B cell (primary cell): ENCODE results near the gene CALY. TPM values are rescaled to one million over a fixed set of nuclear protein-coding genes. Genes with fewer than 3 reads are reported as not detected.

Experiments
- ATAC-seq: fragments of 200-7000 bp; cut with Tn5 transposase; one replicate; pipeline ENCODE4 v1.10.0; 2021; ENCODE audit warnings: low read depth, mild to moderate bottlenecking, moderate number of reproducible peaks, moderate library complexity
- CTCF ChIA-PET: fragments of 350-600 bp; sonication (Branson Sonifier 250); formaldehyde crosslinking; loops from one replicate; lab custom pipeline; 2021; ENCODE audit warnings: antibody characterized with exemption, inconsistent platforms; lab: Charles Lee
- POLR2A ChIA-PET: fragments of 350-600 bp; sonication (Branson Sonifier 250); formaldehyde crosslinking; loops from one replicate; lab custom pipeline; 2021; ENCODE audit warnings: antibody characterized with exemption; lab: Charles Lee
- DNase-seq: peaks from one replicate; pipeline ENCODE4 v3.0.0; 2013
- H2AFZ ChIP-seq: 2 replicates; pipeline ENCODE4 v1.6.1; 2012; ENCODE audit warnings: mild to moderate bottlenecking, low read depth, low read length; ENCODE audit not compliant: insufficient read depth, poor library complexity, severe bottlenecking
- H3K27ac ChIP-seq, 2 donors: 1 replicate in 1 of 2; 2 replicates in 1 of 2; pipeline ENCODE4 v1.5.1; 2012 to 2013; ENCODE audit warnings: low read length in 2 of 2, mild to moderate bottlenecking in 2 of 2, moderate library complexity in 1 of 2
- H3K27me3 ChIP-seq, 4 experiments: fragments of 200-600 bp in 1 of 4; sonication (generic) in 1 of 4; replicated peaks in 1 of 4; 1 replicate in 2 of 4; 2 replicates in 2 of 4; pipeline versions ENCODE4 v1.6.1 to v1.7.0; 2013 to 2016; ENCODE audit warnings: low read length in 3 of 4, mild to moderate bottlenecking in 2 of 4, mixed read lengths in 1 of 4, moderate library complexity in 1 of 4; ENCODE audit not compliant: insufficient read depth in 4 of 4, control insufficient read depth in 3 of 4; ENCODE audit errors: control extremely low read depth in 1 of 4
- H3K36me3 ChIP-seq, 2 experiments: replicated peaks in 1 of 2; 1 replicate in 1 of 2; 2 replicates in 1 of 2; pipeline versions ENCODE4 v1.6.1 to v1.7.1; 2013; ENCODE audit warnings: low read length in 1 of 2; ENCODE audit not compliant: insufficient read depth in 2 of 2, control insufficient read depth in 1 of 2; ENCODE audit errors: control extremely low read depth in 1 of 2, extremely low read depth in 1 of 2
- H3K4me1 ChIP-seq, 2 donors: fragments of 200-600 bp in 1 of 2; sonication (generic) in 1 of 2; 1 replicate in 1 of 2; 2 replicates in 1 of 2; pipeline versions ENCODE4 v1.5.1 to v1.6.1; 2013 to 2017; ENCODE audit warnings: low read length in 2 of 2; ENCODE audit not compliant: control insufficient read depth in 2 of 2, insufficient read depth in 2 of 2
- H3K4me2 ChIP-seq: replicated peaks from 2 replicates; pipeline ENCODE3; 2012; ENCODE audit warnings: mild to moderate bottlenecking, low read depth, low read length; ENCODE audit not compliant: poor library complexity, severe bottlenecking
- H3K4me3 ChIP-seq, 5 experiments: fragments of 200-600 bp in 1 of 5; sonication (generic) in 1 of 5; 1 replicate in 3 of 5; 2 replicates in 2 of 5; pipeline versions ENCODE4 v1.5.1 to v1.7.0; 2011 to 2016; ENCODE audit warnings: low read length in 4 of 5, mild to moderate bottlenecking in 4 of 5, low read depth in 2 of 5, control low read depth in 1 of 5, moderate library complexity in 1 of 5; ENCODE audit not compliant: insufficient read depth in 1 of 5; ENCODE audit errors: control extremely low read depth in 1 of 5, extremely low read depth in 1 of 5
- H3K79me2 ChIP-seq: fragments of 200-600 bp; sonication (generic); one replicate; pipeline ENCODE4 v1.6.0; 2016; ENCODE audit warnings: low read length; ENCODE audit not compliant: control insufficient read depth, insufficient read depth
- H3K9ac ChIP-seq: fragments of 200-600 bp; sonication (generic); 2 replicates; pipeline ENCODE4 v1.6.1; 2017; ENCODE audit warnings: mild to moderate bottlenecking, low read length, moderate library complexity
- H3K9me3 ChIP-seq, 3 donors: one replicate each; pipeline versions ENCODE4 v1.6.1 to v1.7.1; 2013; ENCODE audit warnings: low read length in 2 of 3; ENCODE audit not compliant: control insufficient read depth in 2 of 3, insufficient read depth in 1 of 3; ENCODE audit errors: control extremely low read depth in 1 of 3
- H4K20me1 ChIP-seq: 2 replicates; pipeline ENCODE4 v1.6.0; 2012; ENCODE audit warnings: mild to moderate bottlenecking, low read length; ENCODE audit not compliant: insufficient read depth, control insufficient read depth, poor library complexity, severe bottlenecking
- H3K27ac Mint-ChIP-seq: one replicate; pipeline ENCODE4 v1.8.0; 2021; ENCODE audit warnings: mixed read lengths
- H3K27me3 Mint-ChIP-seq: one replicate; pipeline ENCODE4 v1.8.0; 2021; ENCODE audit warnings: mixed read lengths
- H3K4me1 Mint-ChIP-seq: one replicate; pipeline ENCODE4 v1.8.0; 2021; ENCODE audit warnings: mixed read lengths
- H3K4me3 Mint-ChIP-seq: one replicate; pipeline ENCODE4 v1.8.0; 2021; ENCODE audit warnings: mixed read lengths
- H3K9me3 Mint-ChIP-seq: one replicate; pipeline ENCODE4 v1.8.0; 2022; ENCODE audit warnings: mixed read lengths; ENCODE audit not compliant: insufficient read depth
- EZH2 ChIP-seq: IDR thresholded peaks from 2 replicates; pipeline ENCODE4 v1.6.1; 2012; ENCODE audit warnings: borderline replicate concordance, low read depth, mild to moderate bottlenecking, moderate library complexity, low read length; ENCODE audit not compliant: insufficient read depth, poor library complexity, severe bottlenecking
- WGBS: methylation state at CpG from one replicate; pipeline ENCODE4 v1.1.5; 2013; ENCODE audit warnings: missing lambda C conversion rate; ENCODE audit not compliant: insufficient coverage; 5-methylcytosine and 5-hydroxymethylcytosine counted together
- intact Hi-C: fragments of 100-400 bp; cut with micrococcal nuclease; formaldehyde crosslinking; loops from one replicate; pipeline ENCODE4 v1.10.0; 2022
- polyA plus RNA-seq: library from polyadenylated mRNA; depleted of rRNA; stranded (reverse); fragments of >200 nt; gene quantifications from 2 replicates; pipeline ENCODE4 v1.2.3, GENCODE V29; 2012
- small RNA-seq: library from RNA; depleted of rRNA; stranded (forward); fragments of <200 nt; gene quantifications from one replicate; pipeline ENCODE3, GENCODE V24; 2012; ENCODE audit warnings: low replicate concordance, low read depth; ENCODE audit not compliant: insufficient read length
- total RNA-seq, 2 donors: library from RNA; stranded (reverse); fragments of 120-200 nt in 1 of 2; gene quantifications; 1 replicate in 1 of 2; 2 replicates in 1 of 2; pipeline versions ENCODE4 v1.2.3 to v1.2.4, GENCODE V29; 2013 to 2022
- TF ChIP-seq, protein P1 (sequence below): fragments of 200-600 bp; IDR thresholded peaks from one replicate; pipeline ENCODE4 v1.8.0; 2022; ENCODE audit warnings: antibody characterized with exemption, mild to moderate bottlenecking

CALY gene
- total and polyA plus RNA-seq, 2 donors (not counting 1 experiment from before 2014, with no cell fraction given): 0.21 TPM; not detected in 1

DNA sequence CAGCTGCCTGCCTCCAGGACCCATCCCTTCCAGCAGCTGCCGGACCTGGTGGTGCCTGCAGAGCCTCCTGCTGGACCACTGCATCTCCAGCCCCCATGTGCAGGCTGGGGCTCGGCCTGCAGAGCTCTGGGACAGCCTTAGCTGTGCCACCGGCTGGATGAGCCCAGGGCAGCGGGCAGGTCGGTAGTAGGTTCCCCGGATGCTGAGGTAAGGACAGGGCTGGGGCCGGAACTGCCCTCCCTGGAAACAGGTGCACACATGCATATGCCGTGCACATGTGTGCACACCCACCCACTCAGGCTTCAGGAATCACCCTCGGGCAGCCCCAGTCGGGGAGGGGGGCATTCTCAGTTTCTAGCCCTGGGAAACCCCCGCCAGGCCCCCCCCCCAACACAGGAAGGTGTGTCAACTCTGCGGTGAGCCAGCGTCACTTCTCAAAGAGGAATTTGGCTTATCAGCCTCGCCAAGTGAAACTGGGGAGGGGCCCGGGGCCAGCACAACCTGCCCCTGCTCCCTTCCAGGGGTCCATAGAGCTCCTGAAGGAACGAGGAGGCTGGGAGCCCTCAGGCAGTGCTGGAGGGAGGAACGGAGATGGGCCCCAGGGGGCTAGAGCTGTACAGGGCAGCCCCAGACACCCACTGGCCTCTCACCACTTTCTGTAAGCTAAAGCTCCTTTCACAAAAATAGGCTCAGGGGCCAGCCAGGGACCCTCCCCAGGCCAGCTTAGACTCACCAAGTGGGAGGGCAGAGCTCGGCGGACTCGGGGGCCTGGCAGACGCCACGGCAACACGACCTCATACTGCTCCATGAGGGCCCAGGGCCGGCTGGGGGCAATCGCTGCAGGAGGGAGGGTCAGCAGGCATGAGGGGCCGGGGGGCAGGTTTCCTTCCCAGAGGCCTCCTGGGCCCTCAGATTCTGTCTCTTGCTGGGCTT lies 61.7 kb downstream of the CALY start:
- TF ChIP-seq, protein P1, sequence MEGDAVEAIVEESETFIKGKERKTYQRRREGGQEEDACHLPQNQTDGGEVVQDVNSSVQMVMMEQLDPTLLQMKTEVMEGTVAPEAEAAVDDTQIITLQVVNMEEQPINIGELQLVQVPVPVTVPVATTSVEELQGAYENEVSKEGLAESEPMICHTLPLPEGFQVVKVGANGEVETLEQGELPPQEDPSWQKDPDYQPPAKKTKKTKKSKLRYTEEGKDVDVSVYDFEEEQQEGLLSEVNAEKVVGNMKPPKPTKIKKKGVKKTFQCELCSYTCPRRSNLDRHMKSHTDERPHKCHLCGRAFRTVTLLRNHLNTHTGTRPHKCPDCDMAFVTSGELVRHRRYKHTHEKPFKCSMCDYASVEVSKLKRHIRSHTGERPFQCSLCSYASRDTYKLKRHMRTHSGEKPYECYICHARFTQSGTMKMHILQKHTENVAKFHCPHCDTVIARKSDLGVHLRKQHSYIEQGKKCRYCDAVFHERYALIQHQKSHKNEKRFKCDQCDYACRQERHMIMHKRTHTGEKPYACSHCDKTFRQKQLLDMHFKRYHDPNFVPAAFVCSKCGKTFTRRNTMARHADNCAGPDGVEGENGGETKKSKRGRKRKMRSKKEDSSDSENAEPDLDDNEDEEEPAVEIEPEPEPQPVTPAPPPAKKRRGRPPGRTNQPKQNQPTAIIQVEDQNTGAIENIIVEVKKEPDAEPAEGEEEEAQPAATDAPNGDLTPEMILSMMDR: no peak
- no peak for TF ChIP-seq EZH2
- H3K4me1 Mint-ChIP-seq: peaks cover 42% of the 10 kb centered on the region

More for the DNA sequence above, 61.7 kb downstream of the CALY start:
- Mint-ChIP-seq H3K9me3 (no peaks in the 10 kb centered on the region), H3K27me3 (no peaks in the 10 kb centered on the region), H3K27ac (peak overlapping the region; percentile 95), H3K4me3 (peak overlapping the region; percentile 89)
- DNase-seq (peak; percentile 95), ATAC-seq (peak; percentile 63)
- Histone ChIP-seq H3K4me1 (peaks cover 45 to 64% of the 10 kb centered on the region in 2 donors), H3K27me3 (no peaks in the 10 kb centered on the region), H3K27ac (peak overlapping the region; percentile 94 to 97), H4K20me1 (peaks cover 25% of the 10 kb centered on the region), H3K4me3 (peak overlapping the region; percentile 79 to 96 (median 83)), H3K9me3 (no peaks in the 10 kb centered on the region), H2AFZ (peak overlapping the region; percentile 64), H3K79me2 (peaks cover 12% of the 10 kb centered on the region), H3K36me3 (peaks cover 0 to 39% of the 10 kb centered on the region in 2 experiments), H3K9ac (peak overlapping the region; percentile 96), H3K4me2 (peak overlapping the region; percentile 99)
- CTCF ChIA-PET: interaction anchor here (0.6 to 3.3 kb wide), 9 partner anchors 9 to 132 kb away, joined by 3 to 80 read pairs (median 3); no protein-coding TSS in a partner anchor
- under 1% methylated on average over 19 of the region's 26 CpGs for WGBS
- POLR2A ChIA-PET: interaction anchor here (0.8 to 2.6 kb wide), 7 partner anchors 8 to 49 kb away, joined by 3 to 12 read pairs (median 10); partner anchors contain the start of genes TUBGCP2 and ZNF511
- intact Hi-C loops: loop anchor here (1.0 to 10.0 kb wide), 4 partner anchors 14 to 130 kb away; partner anchors contain the start of gene MTG1

Small RNAs within 50 kb of the gene (small RNA-seq; reads per million reads assigned to genes)
- gene AL360181.4 (not detected), gene BANF1P2 (not detected), gene MIR3944 (not detected)

Other genes with a start within 250 kb of the CALY start
- not detected in 2 replicates for gene ADGRA1, start 249.0 kb downstream of the CALY start, total RNA-seq
- gene ADGRA1, start 249.0 kb downstream of the CALY start, polyA plus RNA-seq: not detected in 2 replicates
- gene KNDC1, start 176.7 kb downstream of the CALY start, total RNA-seq: 0.17 TPM in 1 of 2 replicates, not detected in the other
- gene KNDC1, start 176.7 kb downstream of the CALY start, polyA plus RNA-seq: 0.45 and 0.46 TPM in 2 replicates
- gene UTF1, start 106.7 kb downstream of the CALY start, total RNA-seq: 0.25 TPM in 1 of 2 replicates, not detected in the other
- 0.10 and 0.35 TPM in 2 replicates for gene UTF1, start 106.7 kb downstream of the CALY start, polyA plus RNA-seq
- gene VENTX, start 99.0 kb downstream of the CALY start, total RNA-seq: not detected in 2 replicates
- gene VENTX, start 99.0 kb downstream of the CALY start, polyA plus RNA-seq: 0.82 and 1.8 TPM in 2 replicates
- gene ADAM8, start 60.0 kb downstream of the CALY start, total RNA-seq: 116 and 125 TPM in 2 replicates
- 196 and 228 TPM in 2 replicates for gene ADAM8, start 60.0 kb downstream of the CALY start, polyA plus RNA-seq
- gene TUBGCP2, start 28.0 kb downstream of the CALY start, total RNA-seq: 86.1 and 90.3 TPM in 2 replicates
- gene TUBGCP2, start 28.0 kb downstream of the CALY start, polyA plus RNA-seq: 50.3 and 52.4 TPM in 2 replicates
- 40.3 and 45.1 TPM in 2 replicates for gene ZNF511, start 28.0 kb downstream of the CALY start, total RNA-seq
- gene ZNF511, start 28.0 kb downstream of the CALY start, polyA plus RNA-seq: 30.5 and 30.7 TPM in 2 replicates
- not detected in 2 replicates for gene PRAP1, start 10.5 kb upstream of the CALY start, total RNA-seq
- not detected in 2 replicates for gene PRAP1, start 10.5 kb upstream of the CALY start, polyA plus RNA-seq
- 20.7 and 23.8 TPM in 2 replicates for gene FUOM, start 21.1 kb upstream of the CALY start, total RNA-seq
- gene FUOM, start 21.1 kb upstream of the CALY start, polyA plus RNA-seq: 23.7 and 30.7 TPM in 2 replicates
- 27.5 and 29.5 TPM in 2 replicates for gene ECHS1, start 36.5 kb upstream of the CALY start, total RNA-seq
- 15.6 and 19.3 TPM in 2 replicates for gene ECHS1, start 36.5 kb upstream of the CALY start, polyA plus RNA-seq
- 23.5 and 24.9 TPM in 2 replicates for gene PAOX, start 42.4 kb upstream of the CALY start, total RNA-seq
- 21.1 and 24.3 TPM in 2 replicates for gene PAOX, start 42.4 kb upstream of the CALY start, polyA plus RNA-seq
- 85.1 and 90.0 TPM in 2 replicates for gene MTG1, start 57.3 kb upstream of the CALY start, total RNA-seq
- gene MTG1, start 57.3 kb upstream of the CALY start, polyA plus RNA-seq: 117 and 170 TPM in 2 replicates
- not detected in 2 replicates for gene SPRN, start 87.7 kb upstream of the CALY start, total RNA-seq
- not detected in 2 replicates for gene SPRN, start 87.7 kb upstream of the CALY start, polyA plus RNA-seq
- 4.7 and 7.3 TPM in 2 replicates for gene SCART1, start 117.0 kb upstream of the CALY start, total RNA-seq
- gene SCART1, start 117.0 kb upstream of the CALY start, polyA plus RNA-seq: 3.0 and 4.1 TPM in 2 replicates
- 1.3 and 2.1 TPM in 2 replicates for gene CYP2E1, start 190.5 kb upstream of the CALY start, total RNA-seq
- gene CYP2E1, start 190.5 kb upstream of the CALY start, polyA plus RNA-seq: 1.1 and 1.7 TPM in 2 replicates
- gene SYCE1, start 228.7 kb upstream of the CALY start, total RNA-seq: not detected in 2 replicates
- 0.10 and 0.42 TPM in 2 replicates for gene SYCE1, start 228.7 kb upstream of the CALY start, polyA plus RNA-seq